Heart left ventricle (tissue), 13 donors: ENCODE measurements around the gene CAPN7.

Experiments
- POLR2A ChIP-seq, 2 donors: fragments of 450-650 bp; IDR thresholded peaks; one replicate each; pipeline ENCODE4 v1.6.1; 2017; ENCODE audit warnings: antibody characterized with exemption in 2 of 2, mild to moderate bottlenecking in 2 of 2, moderate library complexity in 2 of 2
- TF ChIP-seq, protein P1 (sequence below), 12 donors: fragments of 200-600 bp; sonication (generic) in 4 of 12; IDR thresholded peaks; one replicate each; pipeline versions ENCODE4 v1.5.0 to v1.8.0; 2018 to 2022; ENCODE audit warnings: antibody characterized with exemption in 12 of 12, mild to moderate bottlenecking in 5 of 12
- donor health status: ischemic (EF 13 %, LVEDD 7.1; RV severe dilation, severe dysfunction).
- donor health status: DM: no; HTN: yes; CAD: no.
- donor health status: DM: no; HTN: no; CAD: no.
- donor health status: ischemic (EF 25% LVEDD 6.9; RV normal size, moderate dysfunction).
- donor health status: ischemic (EF 25% LVEDD 5.7; RV mildly dilated, moderate dysfunction).
- donor health status: ischemic (EF 35%, LVEDD 5.7; RV mildly dilated, moderate dysfunction).
- donor health status: nonischemic (EF 11% LVEDD 7.7; RV severe dilation, severe dysfunction).
- donor health status: DM: yes; HTN: yes; CAD: no.
- donor health status: PGD.
- donor health status: ischemic (EF 29% LVEDD 5.4; RV normal size, mild dysfunction).
- donor health status: nonischemic (EF 23%, LVEDD 6.1; RV moderate dilation, normal function).

DNA sequence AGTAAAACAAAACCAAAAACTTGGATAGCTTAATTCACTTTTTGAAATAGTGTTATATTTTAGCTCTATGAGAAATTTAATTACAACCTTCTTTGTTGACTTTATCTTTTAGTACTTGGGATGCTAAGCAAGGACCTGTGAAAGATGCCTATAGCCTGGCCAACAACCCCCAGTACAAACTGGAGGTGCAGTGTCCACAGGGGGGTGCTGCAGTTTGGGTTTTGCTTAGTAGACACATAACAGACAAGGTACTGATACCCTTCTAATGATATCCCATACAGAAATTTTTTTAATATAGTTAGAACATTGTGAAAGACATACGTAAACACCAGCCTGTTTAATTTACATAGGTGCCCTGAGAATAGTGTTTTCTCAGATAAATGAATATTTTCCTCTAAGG is 35.3 kb downstream of the CAPN7 start:
- TF ChIP-seq POLR2A (IDR thresholded peaks at IDR 0.05) = no peak
- TF ChIP-seq, protein P1, sequence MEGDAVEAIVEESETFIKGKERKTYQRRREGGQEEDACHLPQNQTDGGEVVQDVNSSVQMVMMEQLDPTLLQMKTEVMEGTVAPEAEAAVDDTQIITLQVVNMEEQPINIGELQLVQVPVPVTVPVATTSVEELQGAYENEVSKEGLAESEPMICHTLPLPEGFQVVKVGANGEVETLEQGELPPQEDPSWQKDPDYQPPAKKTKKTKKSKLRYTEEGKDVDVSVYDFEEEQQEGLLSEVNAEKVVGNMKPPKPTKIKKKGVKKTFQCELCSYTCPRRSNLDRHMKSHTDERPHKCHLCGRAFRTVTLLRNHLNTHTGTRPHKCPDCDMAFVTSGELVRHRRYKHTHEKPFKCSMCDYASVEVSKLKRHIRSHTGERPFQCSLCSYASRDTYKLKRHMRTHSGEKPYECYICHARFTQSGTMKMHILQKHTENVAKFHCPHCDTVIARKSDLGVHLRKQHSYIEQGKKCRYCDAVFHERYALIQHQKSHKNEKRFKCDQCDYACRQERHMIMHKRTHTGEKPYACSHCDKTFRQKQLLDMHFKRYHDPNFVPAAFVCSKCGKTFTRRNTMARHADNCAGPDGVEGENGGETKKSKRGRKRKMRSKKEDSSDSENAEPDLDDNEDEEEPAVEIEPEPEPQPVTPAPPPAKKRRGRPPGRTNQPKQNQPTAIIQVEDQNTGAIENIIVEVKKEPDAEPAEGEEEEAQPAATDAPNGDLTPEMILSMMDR (IDR thresholded peaks at IDR 0.05) = peak in 5 of 12 donors; percentile 9 to 38 (median 26)
